GDM1 (cell line): ENCODE measurements around the gene ARHGAP40.

ENCODE experiments used
- DNase-seq: peaks from one replicate; lab custom pipeline; 2025; lab: John Stamatoyannopoulos, UW

The ARHGAP40 gene

GRCh38 chr20:38601216-38602184 is at the start of gene ARHGAP40:
TSS of gene ARHGAP40 (plus strand) at chr20:38601809.
- DNase-seq = no peak

- DNase-seq = no peak
These were observed 46.6 kb upstream of the ARHGAP40 start for GRCh38 chr20:38554986-38555385.

GRCh38 chr20:38555395-38555794 is 46.2 kb upstream of the ARHGAP40 start:
- DNase-seq = no peak

- DNase-seq = no peak
These were observed 44.4 kb upstream of the ARHGAP40 start for GRCh38 chr20:38557174-38557573.

DNA sequence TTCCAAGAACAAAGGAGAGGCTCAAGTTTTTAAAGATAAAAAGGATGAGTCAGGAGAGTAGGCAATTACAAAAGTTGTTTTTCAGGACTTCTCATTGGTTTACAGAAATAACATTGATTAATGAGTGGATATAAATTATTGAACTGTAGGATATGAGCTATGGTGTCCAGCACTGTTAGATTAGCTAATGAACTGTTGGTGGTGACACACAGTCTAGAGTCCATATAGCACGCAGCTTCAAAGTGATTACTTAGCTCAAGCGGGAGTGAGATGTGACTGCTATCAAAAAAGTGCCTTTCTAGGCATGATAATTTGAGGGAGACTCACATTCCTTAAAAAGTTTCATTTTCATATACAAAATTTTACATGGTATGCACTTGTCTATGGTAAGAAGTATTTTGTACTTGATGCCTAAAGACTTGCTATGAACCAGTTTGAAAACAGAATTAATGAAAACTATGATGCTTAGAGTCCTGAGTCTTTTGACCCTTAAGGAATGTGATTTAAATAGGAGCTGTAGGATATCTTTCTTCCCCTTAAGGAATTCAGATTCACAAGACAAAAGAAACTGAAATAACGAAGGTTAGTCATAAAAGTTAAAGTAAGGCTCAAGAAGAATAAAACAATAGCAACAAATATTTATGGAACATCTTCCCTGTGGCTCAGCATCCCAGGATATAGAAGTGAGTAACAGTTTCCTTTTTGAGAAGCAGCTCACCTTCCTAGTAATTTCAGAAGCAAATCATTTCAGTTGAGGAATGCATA is 42.8 kb upstream of the ARHGAP40 start:
- DNase-seq = no peak

DNA sequence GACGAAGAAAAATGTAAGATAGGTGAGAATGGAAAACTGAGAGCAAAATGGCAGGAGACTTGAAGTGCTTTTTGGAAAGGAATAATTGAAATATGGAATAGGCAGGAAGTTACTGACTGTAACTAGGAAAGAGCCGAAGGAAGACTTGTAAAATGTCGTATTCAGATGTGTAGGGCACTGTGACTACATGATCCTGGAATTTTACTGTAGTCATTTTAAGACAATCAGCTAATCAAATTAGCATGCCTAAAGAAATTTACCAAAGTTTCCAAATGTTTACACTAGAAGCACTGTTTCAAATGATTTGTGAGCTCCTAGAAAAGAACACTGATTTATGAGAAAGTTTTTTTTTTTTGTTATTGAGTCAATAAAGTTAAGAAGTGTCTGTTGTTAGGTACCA is 41.8 kb upstream of the ARHGAP40 start:
- no peak for DNase-seq

DNA sequence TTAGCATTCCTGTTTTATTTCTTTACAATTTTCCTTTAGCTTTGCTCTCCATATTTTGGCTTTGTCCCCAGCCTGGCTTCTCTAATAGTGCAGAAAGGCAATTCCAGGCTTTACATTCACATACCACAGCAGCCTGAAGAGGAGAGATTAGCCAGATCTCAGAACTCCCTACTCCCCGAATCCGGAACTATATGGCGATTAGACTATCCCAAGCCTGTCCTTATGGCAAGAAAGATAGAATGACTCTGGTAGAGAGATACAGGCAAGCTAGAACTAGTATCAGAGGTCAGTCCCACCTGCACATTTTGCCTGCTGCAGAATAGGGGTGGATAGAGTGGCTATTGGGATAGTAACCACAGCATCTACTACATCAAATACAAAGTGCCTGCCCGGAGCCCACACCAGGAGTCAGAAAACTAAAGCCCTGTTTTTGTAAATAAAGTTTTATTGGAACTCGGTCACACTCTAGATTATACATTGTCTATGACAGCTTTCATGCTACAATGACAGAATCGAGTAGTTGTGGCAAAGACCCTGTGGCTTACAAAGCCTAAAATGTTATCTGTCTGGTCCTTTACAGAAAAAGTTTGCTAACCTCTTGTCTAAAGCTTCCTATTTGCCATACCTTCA is 37.7 kb upstream of the ARHGAP40 start:
- no peak for DNase-seq

GRCh38 chr20:38564680-38565079 is 36.9 kb upstream of the ARHGAP40 start:
- DNase-seq = no peak

- DNase-seq = no peak
These were observed 35.5 kb upstream of the ARHGAP40 start for GRCh38 chr20:38566036-38566598.

- no peak for DNase-seq
These were observed 31.7 kb upstream of the ARHGAP40 start for GRCh38 chr20:38569747-38570525.

- no peak for DNase-seq
These were observed 28.2 kb upstream of the ARHGAP40 start for GRCh38 chr20:38573413-38573812.

GRCh38 chr20:38579219-38579910 is 22.2 kb upstream of the ARHGAP40 start:
- no peak for DNase-seq

DNA sequence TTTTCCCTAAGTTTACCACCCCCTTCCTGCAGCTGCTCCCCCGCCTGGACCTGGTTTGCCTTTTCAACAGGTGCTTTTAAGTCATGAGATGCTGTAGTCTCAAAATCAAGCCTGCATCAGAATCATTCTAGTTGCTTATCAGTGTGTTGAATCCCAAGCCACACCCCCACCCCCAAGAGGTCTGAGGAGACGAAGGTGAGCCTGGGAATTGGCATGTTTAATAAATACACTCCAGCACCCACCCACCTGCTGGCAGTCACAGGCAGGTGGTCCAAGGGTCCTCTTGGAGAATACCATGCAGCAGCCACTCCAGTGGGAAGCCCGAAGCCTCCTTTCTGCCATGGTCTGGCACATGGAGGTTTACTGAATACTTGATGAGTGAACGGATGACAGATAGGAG is 21.7 kb upstream of the ARHGAP40 start:
- DNase-seq = no peak

DNA sequence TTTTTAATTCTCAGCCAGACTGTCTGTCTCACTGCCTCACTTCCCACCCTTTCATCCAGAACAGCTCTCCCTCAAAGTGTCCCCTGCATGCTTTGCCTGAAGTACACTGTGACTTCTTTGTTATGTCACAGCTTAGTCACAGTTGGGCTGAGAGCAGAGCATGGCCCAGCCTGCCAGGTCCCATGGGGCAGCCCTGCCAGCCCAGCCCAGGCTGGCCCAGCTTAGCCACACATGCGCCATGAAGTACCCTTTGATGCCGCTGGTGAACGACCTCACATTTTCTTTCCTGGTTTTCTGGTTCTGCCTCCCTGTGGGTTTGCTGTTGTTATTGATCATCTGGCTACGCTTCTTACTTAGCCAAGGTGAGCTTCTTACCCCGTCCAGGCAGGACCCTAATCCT is 20.6 kb upstream of the ARHGAP40 start, which contains the start of gene ADIG:
TSS of gene ADIG (plus strand) at position 185 of the 400 bp plus-strand sequence. CDS start at position 239, 54 bp downstream.
- no peak for DNase-seq

DNA sequence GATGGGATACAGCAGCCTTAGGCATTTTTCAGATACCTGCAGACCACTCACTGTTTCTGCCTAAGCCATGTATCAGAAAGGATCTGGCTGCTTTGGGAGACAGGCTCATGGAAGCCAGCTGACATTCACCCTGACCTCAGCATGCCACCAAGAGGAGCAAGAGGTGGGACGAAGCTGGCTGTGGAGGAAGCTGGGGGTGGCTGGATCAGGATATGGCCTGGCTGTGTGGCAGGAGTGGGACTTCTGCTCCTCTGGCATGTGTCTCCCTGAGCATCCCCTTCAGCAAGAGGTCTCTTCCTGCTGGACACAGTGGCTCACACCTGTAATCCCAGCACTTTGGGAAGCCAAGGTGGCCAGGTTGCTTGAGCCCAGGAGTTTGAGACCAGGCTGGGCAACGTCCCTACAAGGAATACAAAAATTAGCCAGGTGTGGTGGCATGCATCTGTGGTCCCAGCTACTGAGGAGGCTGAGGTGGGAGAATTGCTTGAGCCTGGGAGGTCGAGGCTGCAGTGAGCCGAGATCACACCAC is 19.7 kb upstream of the ARHGAP40 start:
- DNase-seq = no peak

GRCh38 chr20:38583306-38583705 is 18.3 kb upstream of the ARHGAP40 start:
- DNase-seq = no peak

DNA sequence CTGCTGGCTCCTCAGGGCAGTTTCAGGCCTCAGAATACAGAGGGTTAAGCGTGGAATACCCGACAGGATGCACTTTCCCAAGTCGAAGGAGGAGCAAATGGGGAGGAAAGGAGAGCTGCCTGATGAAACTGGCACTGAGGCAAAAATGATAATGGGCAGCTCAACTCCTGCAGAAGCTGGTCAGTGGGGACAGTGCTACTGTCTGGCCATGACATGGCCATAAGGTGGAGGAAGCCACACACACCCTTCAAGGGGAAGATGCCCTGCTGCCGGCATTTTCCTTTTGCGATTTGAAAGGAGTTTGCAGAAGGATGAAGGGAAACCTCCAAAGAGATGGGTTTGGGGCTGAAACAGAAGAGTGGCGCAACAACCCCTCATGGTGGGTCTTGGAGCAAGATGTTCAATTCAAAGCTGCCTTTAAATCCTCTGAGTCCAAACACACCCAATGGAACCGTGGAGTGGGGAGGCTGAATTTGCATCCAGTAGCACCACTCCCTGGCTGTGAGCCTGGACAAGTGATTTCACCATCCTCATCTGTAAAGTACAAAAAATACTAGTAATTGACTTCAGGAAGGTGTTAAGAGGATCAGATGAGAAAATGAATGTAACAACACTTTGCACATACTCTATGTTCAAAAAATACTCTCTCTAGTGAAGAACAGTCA is 17.4 kb upstream of the ARHGAP40 start:
- no peak for DNase-seq

DNA sequence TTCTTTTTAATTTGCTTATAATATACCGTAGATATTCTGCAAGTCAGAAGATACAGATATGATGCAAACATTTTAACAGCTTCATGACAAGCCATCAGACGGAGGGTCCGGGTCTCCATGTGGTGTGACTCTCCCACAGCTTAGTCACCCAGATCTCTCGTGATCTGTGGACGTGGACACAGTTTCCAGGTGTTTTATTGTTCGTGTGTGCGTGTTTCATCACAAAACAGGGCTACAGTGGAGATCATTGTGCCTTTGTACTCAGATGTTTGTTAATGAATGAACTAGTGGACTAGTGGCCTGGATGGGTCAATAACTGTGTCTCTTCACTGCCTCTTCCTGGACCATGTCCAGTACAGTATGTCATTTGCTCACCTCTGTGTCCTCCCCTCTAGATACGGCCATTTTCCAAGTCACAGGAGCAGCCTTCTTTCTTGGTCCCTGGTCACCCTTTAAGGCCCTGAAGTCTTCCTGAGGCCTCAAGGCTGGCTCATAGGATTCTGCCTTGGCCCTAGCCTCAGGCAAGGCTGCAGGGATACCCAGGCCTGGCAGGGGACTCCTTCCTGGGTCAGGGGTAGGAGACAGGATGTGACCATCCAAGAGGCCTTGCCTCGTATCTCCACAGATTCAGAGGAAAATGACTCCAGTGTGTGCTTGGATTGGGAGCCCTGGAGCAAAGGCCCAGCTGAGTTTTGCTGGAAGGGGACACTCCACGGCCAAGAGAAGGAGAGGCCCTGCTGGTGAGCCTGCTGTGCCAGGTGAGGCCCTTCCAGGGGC is 16.0 kb upstream of the ARHGAP40 start:
- DNase-seq = no peak

DNA sequence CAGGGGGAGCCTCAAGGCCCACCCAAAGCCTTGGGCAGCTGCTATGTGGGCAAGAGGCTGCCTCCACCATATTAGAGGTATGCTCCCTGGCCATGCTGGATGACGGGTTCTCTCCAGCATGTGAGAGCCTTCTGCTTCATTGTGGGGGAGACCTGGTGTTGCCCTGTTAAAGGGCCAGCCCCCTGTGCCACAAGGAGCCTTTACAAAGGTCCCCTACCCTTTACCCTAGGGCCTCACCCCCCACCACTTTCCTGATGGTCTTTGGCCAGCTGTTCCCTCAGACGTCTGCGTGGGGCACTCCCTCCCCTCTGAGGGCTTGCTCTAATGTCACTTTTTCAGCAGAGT is 15.5 kb upstream of the ARHGAP40 start:
- no peak for DNase-seq
